Embryonic facial prominence (tissue), 1 donor: Measurements from ENCODE around the gene TSPYL2.
A peak's percentile ranks its signal among the peaks of the same experiment; 100 is the strongest.

Experiments
- DNase-seq: peaks from one replicate; pipeline ENCODE4 v3.0.0-alpha.2; 2016; ENCODE audit errors: extremely low spot score

TSPYL2 gene

GRCh38 chrX:53081925-53082772 lies at the start of gene TSPYL2:
Gene TSPYL2, plus strand, starts transcription at chrX:53082367. Its CDS starts 132 bp downstream, at chrX:53082499.
- peak; percentile 91 for DNase-seq

- DNase-seq, result no peak
Observed at GRCh38 chrX:53036149-53036548, 46.0 kb upstream of the TSPYL2 start.

GRCh38 chrX:53039236-53039635 lies 42.9 kb upstream of the TSPYL2 start:
- no peak for DNase-seq

DNA sequence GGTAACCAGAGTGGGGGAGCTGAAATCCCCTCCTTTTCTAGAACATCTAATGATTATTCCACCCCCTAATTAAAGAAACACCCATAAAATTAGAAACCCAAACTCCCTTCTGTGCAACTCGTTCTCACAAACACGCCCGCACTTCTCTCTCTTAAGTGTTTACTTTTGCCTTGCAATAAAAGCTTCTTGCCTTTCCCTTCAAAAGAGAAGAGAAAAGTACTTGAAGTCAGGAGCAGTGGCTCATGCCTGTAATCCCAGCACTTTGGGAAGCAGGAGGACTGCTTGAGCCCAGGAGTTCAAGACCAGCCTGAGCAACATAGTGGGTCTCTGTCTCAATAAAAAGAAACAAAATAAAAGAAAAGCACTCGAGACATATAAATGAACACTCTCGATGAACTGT lies 37.2 kb upstream of the TSPYL2 start:
- no peak for DNase-seq

GRCh38 chrX:53047228-53047627 lies 34.9 kb upstream of the TSPYL2 start:
- no peak for DNase-seq

DNA sequence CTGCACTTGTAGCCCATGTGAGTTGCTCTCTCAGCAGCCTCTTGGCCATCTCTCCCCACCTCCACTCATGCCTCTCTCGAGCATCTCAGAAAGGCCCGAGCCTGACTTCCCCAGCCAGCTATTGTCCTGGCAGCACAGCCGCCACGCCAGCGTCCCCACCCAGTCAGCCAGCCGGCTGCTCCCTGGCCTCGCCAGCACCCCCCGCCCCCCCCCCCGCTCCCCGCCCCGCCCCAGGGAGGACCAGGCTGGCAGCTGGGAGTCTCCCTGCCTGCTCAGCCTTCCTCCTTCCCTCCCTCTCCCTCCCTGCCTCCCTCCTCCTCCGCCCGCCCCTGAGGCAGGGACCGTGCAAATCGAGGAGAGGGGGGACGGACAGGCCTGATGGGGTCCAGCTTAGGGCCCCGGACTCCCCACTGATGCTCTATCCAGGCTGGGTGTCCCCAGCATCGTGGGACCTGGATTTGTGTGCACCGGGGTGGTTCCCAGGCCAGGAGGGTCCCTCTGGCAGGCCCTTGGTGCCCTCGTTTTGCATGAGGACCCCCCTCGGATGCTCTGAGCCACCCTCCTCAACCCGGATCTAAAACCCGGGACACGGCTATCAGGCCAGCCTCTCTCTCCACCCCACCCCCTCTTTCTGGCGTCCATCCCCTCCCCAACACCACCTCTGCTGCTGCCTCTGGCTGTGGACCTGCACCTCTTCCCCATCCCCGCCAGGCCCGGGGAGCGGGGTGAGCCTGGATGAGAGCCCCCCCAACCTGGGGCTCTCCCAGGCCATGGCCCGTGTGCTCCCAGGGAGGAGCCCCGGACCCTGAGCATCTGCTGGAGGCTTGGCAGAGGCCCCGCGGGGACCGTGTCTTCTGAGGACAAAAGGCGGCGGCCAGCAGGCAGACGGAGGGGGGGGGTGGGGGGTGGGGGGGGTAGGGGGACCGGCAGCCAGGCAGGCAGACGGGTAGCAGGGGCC lies 33.7 kb upstream of the TSPYL2 start, which contains the start of gene GPR173:
Gene GPR173 (plus strand): TSS at position 621 of the 958 bp plus-strand sequence. CDS start 27,833 bp downstream, outside the sequence.
- peak; percentile 7 for DNase-seq

GRCh38 chrX:53049127-53049517 lies 33.0 kb upstream of the TSPYL2 start:
- no peak for DNase-seq

DNA sequence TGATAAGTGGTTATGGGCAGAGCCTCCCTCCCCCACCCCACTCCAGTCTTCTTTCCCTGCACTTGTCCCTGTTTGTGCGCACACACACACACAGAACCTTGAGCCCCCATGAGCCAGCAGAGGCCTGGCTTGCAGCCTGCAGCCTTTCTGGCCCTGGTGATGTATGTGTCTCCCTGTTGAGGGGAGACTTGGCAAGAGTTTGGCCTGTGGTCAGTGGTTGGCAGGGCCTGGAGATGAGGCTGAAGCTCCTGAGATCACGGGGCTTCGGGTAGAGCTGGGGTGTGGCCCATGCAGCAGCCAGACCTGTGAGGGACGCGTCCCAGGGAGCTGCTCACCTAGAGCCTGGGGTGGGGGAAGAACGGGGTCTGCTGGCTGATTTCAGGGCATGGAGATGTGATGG lies 31.3 kb upstream of the TSPYL2 start:
- no peak for DNase-seq

GRCh38 chrX:53055244-53055849 lies 26.8 kb upstream of the TSPYL2 start:
- DNase-seq, result no peak

DNA sequence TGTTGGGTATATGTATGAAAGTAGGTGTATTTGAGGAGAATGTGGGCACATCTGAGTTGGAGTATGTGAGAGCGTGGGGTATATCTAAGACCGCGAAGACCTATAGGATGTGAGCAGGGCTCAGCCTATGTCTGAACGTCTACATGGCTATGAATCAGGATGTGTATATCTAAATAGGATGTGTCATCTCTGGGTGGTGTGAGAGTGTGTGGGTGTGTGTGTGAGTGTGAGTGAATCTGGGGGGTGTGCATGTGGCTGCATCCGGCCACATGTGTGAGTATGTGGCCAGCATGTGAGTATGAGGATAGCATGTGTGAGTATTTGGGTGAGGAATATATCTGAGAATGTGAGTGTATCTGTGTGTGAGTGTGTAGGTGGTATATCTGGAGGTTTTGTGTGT lies 25.9 kb upstream of the TSPYL2 start:
- DNase-seq, result no peak

DNA sequence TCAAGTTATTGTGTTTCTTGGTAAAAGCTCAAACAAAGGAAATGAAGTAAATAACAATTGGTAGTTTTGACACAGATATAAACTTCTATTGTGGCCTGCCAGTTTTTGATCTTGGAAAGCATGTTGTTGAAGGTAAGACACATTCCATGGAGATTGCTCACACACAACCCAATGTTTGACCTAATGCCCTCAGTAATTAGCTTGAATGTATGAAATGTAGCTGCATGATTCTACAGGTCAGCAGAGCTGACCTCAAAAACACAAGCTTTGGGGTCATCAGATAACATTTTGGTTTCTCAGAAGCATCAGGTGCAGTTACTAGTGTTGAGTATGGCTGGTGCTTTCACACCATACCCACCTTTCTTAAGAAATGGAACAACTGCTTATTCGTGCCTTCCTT lies 17.1 kb upstream of the TSPYL2 start:
- DNase-seq, result no peak

GRCh38 chrX:53071064-53071463 lies 11.1 kb upstream of the TSPYL2 start:
- no peak for DNase-seq

DNA sequence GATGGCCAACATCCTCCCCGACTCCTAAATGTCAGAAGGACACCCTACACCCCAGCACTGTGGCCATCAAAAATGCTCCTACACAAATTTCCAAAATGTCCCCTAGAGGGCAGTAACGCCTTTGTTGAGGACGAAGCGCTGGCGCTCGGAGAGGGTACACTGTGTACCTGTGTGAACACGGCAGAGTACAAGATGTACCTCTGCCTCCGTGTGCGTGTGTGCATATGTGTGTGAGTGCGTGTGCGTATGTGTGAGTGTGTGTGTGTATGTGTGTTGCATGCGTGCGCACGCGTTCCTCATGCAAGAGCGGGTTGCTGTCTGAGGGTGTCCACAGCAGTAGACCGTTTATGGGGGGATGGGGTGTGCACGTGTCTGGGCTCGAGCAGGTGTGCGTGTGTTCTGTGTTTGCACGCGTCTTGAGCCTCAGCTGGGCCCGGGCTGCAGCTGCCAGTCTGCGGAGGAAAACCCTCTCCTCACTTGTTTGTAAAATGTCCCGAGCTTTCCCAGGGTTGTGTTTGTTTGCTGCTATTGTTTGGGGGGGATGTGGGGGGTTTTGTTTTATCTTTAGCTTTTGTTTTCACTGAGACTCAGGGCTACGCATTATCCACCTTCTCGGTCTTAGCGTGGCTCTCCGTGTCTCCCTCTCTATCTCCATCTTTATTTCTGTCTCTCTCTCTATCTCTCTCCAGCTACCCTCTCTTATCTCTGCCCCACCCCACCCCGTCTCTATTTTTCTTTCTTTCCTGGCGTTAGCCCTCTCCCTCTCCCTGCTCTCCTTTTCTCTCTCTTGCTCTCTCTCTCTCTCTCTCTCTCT lies 10.4 kb upstream of the TSPYL2 start:
- DNase-seq, result no peak

GRCh38 chrX:53072418-53073114 lies 9.6 kb upstream of the TSPYL2 start:
- DNase-seq, result no peak

- DNase-seq, result no peak
Observed at GRCh38 chrX:53073115-53073586, 9.0 kb upstream of the TSPYL2 start.

GRCh38 chrX:53075011-53075410 lies 7.2 kb upstream of the TSPYL2 start:
- no peak for DNase-seq

- DNase-seq, result no peak
Observed at GRCh38 chrX:53076671-53077070, 5.5 kb upstream of the TSPYL2 start.

DNA sequence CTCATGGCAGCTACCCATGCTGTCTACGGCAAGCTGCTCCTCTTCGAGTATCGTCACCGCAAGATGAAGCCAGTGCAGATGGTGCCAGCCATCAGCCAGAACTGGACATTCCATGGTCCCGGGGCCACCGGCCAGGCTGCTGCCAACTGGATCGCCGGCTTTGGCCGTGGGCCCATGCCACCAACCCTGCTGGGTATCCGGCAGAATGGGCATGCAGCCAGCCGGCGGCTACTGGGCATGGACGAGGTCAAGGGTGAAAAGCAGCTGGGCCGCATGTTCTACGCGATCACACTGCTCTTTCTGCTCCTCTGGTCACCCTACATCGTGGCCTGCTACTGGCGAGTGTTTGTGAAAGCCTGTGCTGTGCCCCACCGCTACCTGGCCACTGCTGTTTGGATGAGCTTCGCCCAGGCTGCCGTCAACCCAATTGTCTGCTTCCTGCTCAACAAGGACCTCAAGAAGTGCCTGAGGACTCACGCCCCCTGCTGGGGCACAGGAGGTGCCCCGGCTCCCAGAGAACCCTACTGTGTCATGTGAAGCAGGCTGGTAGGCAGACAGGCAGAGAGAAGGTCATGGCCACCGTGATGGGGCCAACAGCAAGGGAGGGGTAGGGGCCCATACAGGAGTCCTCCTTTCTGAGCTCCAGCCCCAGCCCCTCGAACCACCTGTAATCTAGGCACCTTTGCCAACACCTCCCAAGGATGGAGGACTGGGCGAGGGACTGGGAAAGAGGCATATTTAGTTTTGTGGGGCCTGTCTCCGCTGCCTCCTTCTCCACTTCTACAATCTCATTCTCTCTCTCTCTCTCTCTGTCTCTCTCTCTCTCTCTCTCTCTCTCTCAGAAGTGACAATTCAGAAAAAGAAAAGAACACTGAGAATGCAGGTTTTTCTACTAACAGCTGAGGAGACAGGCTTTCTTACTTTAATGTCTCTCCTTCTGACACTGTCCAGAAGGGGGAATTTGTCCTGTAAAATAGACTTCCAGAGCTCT lies 4.7 kb upstream of the TSPYL2 start:
- DNase-seq, result no peak

- DNase-seq, result no peak
Observed at GRCh38 chrX:53078943-53079342, 3.2 kb upstream of the TSPYL2 start.
